Retinal pigment epithelial cell (primary cell): Measurements from ENCODE around the gene P2RY6.

Source experiments
- DNase-seq: peaks from one replicate; pipeline ENCODE4 v3.0.0-alpha.2; 2010; ENCODE audit warnings: low read depth
- H3K4me3 ChIP-seq: 2 replicates; pipeline ENCODE4 v1.5.1; 2011; ENCODE audit warnings: mild to moderate bottlenecking, low read length, control low read depth, moderate library complexity
- TF ChIP-seq, protein P1 (sequence below): conservative IDR thresholded peaks from 2 replicates; pipeline ENCODE4 v1.5.1; 2011; ENCODE audit warnings: low read depth, low read length, control low read depth, inconsistent platforms

P2RY6 gene

DNA sequence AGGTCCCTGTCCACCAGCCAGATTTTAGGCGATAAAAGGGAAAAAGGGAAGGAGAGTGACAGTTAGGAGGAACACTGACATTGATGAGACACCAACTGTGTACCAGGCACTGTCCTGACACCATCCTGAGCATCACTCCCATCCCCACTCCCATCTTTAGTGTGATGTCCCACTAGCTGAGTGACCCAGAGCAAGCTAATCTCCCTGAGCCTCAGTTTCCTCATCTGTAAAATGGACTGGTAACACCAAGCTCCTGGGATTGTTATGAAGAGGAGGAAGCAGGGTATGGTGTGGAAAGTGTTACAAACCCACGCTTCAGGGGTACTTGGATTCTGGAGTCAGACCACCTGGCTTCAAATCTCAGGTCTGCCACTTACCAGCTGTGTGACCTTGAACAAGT is 8.5 kb upstream of the P2RY6 start:
- TF ChIP-seq, protein P1, sequence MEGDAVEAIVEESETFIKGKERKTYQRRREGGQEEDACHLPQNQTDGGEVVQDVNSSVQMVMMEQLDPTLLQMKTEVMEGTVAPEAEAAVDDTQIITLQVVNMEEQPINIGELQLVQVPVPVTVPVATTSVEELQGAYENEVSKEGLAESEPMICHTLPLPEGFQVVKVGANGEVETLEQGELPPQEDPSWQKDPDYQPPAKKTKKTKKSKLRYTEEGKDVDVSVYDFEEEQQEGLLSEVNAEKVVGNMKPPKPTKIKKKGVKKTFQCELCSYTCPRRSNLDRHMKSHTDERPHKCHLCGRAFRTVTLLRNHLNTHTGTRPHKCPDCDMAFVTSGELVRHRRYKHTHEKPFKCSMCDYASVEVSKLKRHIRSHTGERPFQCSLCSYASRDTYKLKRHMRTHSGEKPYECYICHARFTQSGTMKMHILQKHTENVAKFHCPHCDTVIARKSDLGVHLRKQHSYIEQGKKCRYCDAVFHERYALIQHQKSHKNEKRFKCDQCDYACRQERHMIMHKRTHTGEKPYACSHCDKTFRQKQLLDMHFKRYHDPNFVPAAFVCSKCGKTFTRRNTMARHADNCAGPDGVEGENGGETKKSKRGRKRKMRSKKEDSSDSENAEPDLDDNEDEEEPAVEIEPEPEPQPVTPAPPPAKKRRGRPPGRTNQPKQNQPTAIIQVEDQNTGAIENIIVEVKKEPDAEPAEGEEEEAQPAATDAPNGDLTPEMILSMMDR = no peak
- no peak for DNase-seq

DNA sequence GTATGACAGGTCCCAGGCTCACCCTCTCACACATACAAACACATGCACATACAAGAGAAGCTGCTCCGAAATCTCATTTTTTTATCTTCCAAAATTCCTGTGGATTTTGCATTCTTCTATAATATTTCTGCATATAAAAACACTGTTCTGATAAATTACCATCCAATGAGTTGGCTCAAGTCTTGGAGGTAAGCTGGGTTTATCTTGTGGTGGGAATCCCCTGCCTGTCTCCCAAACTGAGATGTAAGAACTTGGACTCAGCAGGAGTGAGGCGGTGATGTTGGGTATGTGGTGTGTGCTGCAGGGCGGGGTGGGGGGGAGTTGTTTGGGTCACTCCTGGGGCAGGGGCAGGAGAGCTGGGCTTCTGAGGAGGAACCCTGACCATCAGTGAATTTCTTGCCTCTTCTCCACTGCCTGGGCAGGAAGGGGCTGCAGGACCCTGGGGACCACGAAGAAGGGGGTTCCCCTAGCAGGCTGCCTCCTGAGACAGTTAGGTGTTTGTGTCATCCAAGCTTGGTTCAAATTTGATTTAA is 6.8 kb upstream of the P2RY6 start:
- no peak for DNase-seq
- TF ChIP-seq, protein P1 = no peak
- no peak overlapping the region for H3K4me3 ChIP-seq

More for the DNA sequence above, 8.5 kb upstream of the P2RY6 start:
- no peak overlapping the region for H3K4me3 ChIP-seq

DNA sequence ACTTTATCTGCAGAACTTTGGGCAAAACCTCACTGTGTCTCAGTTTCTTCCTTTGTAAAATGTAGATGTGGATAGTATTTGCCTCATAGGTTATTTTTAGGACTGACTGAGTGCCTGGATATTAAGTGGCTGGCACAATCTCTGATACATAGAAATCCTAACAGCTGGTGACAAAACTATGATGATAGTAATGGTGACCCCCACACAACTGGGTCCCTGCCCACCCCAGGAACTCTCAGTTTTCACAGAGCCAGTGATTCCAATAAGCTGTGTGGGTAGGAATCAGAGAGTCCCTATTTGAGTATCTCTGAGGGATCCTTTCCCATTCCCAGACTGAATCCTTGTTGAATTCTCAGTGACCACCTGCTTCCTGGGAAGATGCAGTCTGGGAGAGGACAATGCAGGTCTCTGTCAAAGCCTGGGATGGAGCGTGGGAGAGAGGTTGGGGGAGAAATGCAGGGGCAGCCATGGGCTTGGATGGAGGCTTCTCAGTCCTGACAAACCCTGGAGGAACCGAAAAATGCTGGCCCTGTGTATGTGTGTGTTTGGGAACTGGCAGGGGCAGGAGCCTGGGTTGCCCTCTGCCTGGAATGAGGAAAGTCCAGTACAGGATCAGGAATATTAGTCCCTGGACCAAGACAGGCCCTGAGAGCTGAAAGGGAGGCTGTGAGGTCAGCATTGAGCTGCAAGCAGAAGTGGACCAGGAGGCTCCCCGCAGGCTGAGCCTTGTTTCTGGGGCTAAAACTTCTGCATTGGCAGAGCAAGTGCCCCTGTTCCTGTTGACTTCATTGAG is 6.1 kb upstream of the P2RY6 start:
- TF ChIP-seq, protein P1 = no peak
- no peak overlapping the region for H3K4me3 ChIP-seq
- no peak for DNase-seq

DNA sequence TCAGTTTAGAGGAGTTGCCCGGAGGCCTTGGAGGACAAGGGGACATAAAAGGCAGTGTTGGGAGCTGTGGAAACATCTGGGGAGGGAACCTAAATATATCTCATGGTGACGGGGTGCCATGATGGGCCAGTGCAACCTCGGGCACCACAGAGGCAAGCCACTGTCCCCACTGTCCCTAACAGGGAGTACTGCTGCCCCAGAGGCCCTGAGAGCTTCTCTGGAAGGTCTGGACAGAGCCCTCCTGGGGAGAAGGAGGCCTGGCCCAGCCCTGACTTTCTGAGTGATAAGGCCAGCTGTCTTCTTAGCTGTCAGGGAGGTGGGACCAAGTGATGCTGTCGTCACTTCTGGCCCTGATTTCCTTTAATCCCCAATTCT is 5.5 kb upstream of the P2RY6 start:
- TF ChIP-seq, protein P1 = no peak
- H3K4me3 ChIP-seq = no peak overlapping the region
- no peak for DNase-seq

DNA sequence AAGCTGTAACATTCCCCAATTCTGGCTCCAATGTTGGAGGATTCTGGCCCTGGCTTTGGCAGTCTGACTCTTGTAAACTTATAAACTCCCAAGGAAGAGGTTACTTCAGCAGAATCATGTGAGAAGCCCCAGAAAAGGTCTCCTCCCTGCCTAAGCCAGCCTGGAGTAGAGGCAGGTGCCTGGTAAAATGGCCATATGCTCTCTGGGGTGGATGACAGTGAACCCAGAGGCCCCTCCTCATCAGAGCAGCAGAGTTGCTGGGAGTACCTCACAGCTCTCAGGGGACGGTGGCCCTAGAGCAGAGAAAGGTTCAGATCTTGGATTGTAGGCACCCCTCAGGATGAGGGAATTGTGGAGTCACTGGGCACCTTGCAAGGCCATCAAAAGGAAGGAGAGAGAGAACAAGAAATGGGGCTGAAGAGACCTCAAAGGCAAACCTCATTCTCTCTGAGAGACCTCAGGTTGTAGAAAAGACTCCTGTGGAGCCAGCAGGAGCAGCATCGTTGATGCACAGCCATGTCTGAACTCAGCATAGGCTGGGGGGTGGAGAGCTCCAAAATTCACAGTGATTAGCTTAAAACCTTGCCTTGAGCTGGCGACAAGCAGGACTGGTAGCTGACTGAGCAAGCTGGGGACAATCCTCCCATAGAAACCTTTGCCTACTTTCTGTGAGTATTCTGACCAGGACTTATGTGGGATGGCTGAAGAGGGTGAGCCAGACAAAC is 4.9 kb upstream of the P2RY6 start:
- no peak for DNase-seq
- H3K4me3 ChIP-seq = no peak overlapping the region
- TF ChIP-seq, protein P1 = no peak

DNA sequence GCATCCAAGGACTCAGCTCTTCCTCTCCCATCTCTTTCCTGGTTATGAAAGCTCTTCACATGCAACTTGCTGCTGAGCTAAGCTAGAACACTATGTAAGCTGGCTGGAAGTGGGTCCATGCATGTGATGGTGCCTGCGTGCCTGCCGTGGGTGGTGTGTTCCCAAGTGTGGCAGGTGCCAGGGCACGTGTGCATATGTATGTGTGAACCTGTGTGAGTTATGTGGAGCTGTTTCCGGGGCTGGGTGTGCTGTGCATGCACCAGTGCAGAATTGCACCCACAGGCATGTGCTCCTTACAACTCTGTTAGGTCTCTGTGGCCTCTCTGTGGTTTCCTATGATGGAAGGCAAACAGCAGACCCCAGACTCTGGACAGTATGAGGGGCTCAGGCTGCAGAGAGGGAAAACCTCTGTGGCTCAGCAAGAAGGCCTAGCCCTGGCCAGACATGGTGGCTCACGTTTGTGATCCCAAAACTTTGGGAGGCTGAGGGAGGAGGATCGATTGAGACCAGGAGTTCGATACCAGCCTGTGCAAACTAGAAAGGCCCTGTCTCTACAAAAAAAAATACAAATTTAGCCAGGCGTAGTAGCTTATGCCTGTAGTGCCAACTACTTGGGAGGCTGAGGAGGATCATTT is 4.1 kb upstream of the P2RY6 start:
- TF ChIP-seq, protein P1 = no peak
- DNase-seq = no peak
- H3K4me3 ChIP-seq = no peak overlapping the region
